Vagina (tissue), 2 donors: Measurements from ENCODE around the gene TBXAS1.

Experiments used
- CTCF ChIP-seq, 3 experiments: fragments of 450-650 bp in 2 of 3; fragments of 200-600 bp in 1 of 3; sonication (generic) in 1 of 3; IDR thresholded peaks; one replicate each; pipeline ENCODE4 v1.5.1; 2017 to 2019; ENCODE audit warnings: antibody characterized with exemption in 3 of 3, mild to moderate bottlenecking in 2 of 3, moderate library complexity in 2 of 3
- POLR2A ChIP-seq, 2 donors: fragments of 450-650 bp; IDR thresholded peaks; one replicate each; pipeline ENCODE4 v1.6.1; 2017; ENCODE audit warnings: antibody characterized with exemption in 2 of 2, mild to moderate bottlenecking in 2 of 2, moderate library complexity in 2 of 2
- POLR2AphosphoS5 ChIP-seq, 2 donors: sonication (generic); formaldehyde crosslinking; IDR thresholded peaks; one replicate each; pipeline ENCODE4 v1.9.0; 2017; ENCODE audit warnings: antibody characterized with exemption in 2 of 2, mild to moderate bottlenecking in 2 of 2, low read depth in 1 of 2; ENCODE audit not compliant: insufficient read depth in 1 of 2

GRCh38 chr7:140058517-140058916 lies 229.5 kb downstream of the TBXAS1 start:
- no peak for TF ChIP-seq CTCF (IDR thresholded peaks at IDR 0.05)
- TF ChIP-seq POLR2AphosphoS5 (IDR thresholded peaks at IDR 0.05; ENCODE audit: insufficient read depth in 1 of 2, low read depth in 1 of 2): no peak
- no peak for TF ChIP-seq POLR2A (IDR thresholded peaks at IDR 0.05)
